ENCODE measurements around the gene BAHCC1.
"Not testable (repeated sequence)": the region's sequence is repeated elsewhere in the genome, so short reads cannot be mapped to it uniquely, and the experiment has no call there.

The BAHCC1 gene

DNA sequence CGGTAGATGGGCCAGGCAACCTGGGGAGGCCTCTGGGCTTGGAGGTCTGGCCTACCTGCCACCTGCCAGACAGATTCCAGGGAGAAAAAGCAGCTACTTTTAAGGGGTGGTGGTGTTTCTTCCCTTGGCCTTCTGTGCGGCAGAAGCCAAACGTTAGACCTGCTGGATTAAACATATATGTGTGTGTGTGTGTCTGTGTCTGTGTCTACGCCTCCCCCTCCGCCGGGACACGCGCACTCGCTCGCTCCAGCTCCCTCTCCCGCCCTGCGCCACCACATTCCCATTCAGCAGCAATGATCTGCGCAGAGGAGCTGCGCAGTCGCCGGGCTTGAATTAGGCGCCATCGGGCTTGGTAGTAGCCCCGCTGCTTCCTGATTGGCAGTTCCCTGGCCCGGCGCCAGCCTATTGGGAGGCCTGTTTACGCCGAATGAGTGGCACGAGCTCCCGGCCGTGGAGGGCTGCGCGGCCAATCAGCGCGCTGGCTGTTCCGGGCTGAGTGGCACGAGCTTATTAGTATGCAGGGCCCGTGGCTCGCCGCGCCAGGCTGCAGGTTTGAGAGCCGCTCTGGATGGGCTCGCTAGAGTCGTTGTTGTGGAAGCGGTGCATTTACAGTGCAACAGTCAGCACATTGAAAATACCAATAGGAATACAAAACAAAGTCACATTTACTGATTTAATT lies at the start of gene BAHCC1:
BAHCC1 (plus strand) TSS at position 537 of the 679 bp plus-strand sequence. CDS start 4,283 bp downstream, outside the sequence.
- DNase-seq = peak; percentile 99

- DNase-seq = peak; percentile 94
Measured at GRCh38 chr17:81346090-81346907, 49.0 kb upstream of the BAHCC1 start.

- no peak for DNase-seq
Measured at GRCh38 chr17:81346908-81347349, 48.3 kb upstream of the BAHCC1 start.

DNA sequence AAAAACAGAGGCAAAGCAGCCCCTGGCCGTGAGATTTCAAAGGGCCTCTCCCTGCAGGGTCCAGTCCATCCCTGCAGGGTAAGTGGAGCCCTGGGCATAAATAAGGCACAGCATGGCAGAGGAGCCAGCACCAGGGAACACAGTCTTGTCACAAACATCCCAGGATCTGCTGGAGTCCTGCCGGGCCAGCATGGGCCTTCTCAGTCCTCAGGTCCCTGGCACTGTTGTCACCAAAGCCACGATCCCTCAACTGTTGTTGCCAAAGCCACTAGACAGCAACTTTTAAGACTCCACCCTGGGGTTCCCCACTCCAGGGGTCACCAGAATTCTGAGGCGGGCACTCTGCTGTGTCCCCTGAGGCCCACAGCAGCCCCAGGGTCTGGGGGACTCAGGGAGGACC lies 47.8 kb upstream of the BAHCC1 start:
- no peak for DNase-seq

DNA sequence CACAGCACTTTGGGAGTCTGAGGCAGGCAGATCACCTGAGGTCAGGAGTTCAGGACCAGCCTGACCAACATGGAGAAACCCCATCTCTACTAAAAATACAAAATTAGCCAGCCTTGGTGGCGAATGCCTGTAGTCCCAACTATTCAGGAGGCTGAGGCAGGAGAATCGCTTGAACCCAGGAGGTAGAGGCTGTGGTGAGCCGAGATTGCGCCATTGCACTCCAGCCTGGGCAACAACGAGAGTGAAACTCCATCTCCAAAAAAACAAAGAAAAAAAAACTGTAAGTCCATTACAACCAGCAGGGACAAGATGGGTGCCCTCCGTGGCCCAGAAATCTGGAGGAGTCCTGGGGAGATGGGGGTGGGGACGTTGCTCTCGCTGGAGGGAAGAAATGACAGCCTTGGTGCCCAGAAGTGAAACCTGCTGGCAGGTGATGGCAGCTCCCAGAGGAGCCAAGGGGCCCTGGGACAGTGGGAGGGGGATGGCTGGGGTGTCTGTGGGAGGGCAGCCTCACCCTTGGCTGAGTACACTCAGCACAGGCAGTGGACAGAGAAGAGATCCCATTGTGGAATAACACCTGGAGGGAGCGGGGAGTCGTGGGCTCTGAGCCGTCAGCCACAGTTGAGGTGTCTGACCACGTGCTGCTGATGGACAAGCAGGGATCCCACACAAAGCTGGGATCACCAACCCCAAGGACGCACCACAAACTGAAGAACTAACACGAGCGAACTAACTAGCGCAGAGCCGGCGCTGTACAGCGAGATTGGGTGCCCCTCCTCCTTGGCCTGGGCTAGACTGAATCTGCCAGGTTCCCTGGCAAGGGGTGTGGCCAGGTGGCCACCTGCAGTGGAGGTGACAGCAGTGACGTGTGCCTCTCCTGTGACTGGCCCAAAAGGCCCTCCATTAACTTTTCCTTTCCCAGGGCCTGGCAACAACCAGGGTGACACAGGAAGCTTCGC lies 46.9 kb upstream of the BAHCC1 start:
- DNase-seq = no peak

GRCh38 chr17:81349397-81350319 lies 45.6 kb upstream of the BAHCC1 start:
- peak; percentile 83 for DNase-seq

DNA sequence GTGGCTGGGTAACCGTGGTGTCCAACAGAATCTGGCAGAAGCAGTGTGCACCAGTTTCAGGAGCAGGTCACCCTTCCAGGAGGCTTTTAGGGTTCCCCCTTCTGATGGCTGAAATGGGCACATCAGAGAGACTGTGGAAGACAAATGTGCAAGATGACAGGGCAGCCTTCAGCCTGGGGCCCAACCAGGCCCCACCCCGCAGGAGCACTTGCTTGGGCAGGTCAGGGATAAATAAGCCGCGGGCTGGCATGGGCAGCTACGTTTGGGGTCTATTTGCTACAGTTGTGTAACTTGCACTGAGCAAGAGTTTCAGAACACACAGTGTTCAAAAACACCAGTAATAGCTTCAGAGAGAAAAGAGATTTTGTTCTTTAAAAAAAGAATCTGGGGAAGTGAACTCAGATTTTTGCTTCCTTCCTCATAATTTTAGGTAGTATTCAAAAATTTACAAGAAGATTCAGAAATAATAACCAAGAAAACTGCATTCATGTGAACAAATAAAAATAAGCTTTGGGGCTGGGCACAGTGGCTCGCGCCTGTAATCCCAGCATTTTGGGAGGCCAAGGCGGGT lies 44.9 kb upstream of the BAHCC1 start:
- DNase-seq = no peak

- not testable (repeated sequence) for DNase-seq
Measured at GRCh38 chr17:81351329-81352052, 43.8 kb upstream of the BAHCC1 start.

DNA sequence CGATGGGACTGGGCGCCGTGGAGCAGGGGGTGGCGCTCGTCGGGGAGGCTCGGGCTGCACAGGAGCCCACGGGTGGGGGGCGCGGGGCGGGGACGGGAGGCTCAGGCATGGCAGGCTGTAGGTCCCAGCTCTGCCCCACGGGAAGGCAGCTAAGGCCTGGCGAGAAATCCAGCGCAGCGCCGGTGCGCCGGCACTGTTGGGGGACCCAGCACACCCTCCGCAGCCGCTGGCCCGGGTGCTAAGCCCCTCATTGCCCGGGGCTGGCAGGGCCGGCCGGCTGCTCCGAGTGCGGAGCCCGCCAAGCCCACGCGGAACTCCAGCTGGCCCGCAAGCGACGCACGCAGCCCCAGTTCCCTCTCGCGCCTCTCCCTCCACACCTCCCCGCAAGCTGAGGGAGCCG lies 43.2 kb upstream of the BAHCC1 start:
- DNase-seq = not testable (repeated sequence)

DNA sequence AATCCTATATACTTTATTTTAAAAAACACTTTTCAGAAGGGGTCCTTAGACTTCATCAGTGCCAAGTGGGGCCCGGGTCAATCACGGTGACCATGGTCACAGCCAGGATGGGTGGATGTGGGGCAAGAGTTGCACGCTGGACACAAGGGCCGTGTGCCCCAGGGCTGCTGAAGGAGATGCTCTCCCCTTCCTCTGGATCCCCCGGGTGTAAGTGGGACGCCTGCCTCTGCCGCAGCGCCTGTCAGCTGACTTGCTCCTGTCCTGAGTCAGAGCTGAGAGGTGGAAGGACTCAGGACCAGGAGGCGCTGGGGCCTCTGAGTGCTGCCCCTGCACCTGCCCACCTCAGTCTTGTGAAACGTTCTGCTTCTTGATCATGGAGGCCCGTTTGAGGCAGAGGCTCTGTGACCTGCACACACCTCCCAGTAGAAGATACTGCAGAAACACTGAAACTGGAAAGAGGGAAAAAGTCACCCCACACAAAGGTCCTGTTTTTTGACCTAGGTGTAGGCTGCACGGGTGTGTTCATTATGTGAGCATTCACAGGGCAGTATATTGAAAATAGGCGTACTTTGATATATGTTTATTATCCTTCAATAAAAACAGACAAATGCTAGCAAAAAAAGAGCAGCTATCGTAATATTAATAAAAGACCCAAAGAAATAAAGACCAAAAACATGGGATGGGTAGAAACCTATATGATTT lies 40.9 kb upstream of the BAHCC1 start:
- no peak for DNase-seq

GRCh38 chr17:81354954-81355347 lies 40.3 kb upstream of the BAHCC1 start:
- DNase-seq = no peak

GRCh38 chr17:81359218-81359617 lies 36.0 kb upstream of the BAHCC1 start:
- DNase-seq = no peak

DNA sequence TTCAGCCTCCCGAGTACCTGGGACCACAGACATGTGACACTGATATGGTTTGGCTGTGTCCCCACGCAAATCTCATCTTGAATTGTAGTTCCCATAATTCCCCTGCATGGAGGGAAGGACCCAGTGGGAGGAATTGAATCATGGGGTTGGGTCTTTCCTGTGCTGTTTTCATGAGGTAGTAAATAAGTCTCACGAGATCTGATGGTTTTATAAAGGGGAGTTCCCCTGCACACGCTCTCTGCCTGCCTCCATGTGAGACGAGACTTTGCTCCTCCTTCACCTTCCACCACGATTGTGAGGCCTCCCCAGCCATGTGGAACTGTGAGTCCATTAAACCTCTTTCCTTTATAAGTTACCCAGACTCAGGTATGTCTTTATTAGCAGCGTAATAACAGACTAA lies 33.3 kb upstream of the BAHCC1 start:
- not testable (repeated sequence) for DNase-seq

DNA sequence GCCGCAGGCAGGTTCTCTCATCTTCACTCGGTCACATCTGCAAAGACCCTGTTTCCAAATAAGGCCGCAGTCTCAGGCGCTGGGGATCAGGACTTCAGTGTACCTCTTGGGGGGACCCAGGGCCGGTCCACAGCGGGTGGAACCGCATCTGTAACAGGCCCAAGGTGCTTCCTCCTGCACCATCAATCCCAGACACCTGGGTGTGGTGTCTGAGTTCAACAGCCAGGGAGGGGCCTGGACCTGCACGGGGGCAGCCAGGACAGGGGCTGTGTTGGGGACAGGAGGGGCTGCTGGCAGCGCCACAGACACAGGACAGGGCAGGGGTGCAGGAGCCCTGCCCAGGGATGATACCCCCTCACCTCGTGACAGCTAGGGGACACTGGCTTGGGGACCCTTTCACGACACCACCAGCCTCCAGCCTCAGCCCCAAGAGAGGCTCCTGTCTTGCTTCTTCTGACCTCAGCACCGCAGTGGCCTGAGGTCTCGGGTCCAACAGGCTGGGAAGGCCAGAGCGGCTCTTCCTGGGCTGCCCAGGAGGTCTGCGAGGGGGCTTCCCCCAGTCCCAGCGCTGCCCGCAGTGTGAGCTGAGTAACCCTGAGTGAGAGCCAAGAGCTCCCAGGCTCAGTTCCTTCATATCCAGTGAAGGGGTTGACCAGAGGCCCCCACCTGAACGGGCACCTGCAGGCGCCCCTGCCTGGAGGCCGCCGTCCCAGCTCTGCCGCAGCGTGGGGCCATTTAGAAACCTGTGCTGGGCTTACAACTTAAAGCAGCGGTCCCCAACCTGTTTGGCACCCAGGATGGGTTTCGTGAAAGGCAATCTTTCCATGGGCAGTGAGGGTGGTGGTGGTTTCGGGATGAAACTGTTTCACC lies 30.7 kb upstream of the BAHCC1 start:
- DNase-seq = no peak

GRCh38 chr17:81365148-81365600 lies 30.1 kb upstream of the BAHCC1 start:
- DNase-seq = no peak

- no peak for DNase-seq
Measured at GRCh38 chr17:81365601-81366585, 29.4 kb upstream of the BAHCC1 start.

- no peak for DNase-seq
Measured at GRCh38 chr17:81366648-81367047, 28.6 kb upstream of the BAHCC1 start.

- DNase-seq = no peak
Measured at GRCh38 chr17:81367171-81367570, 28.1 kb upstream of the BAHCC1 start.
